Ascending aorta (tissue), 2 donors: ENCODE measurements around the gene CHCHD5. TPM values are rescaled to one million over a fixed set of nuclear protein-coding genes. Genes with fewer than 3 reads are reported as not detected.

Experiments used
- DNase-seq, 2 donors: peaks; one replicate each; pipeline ENCODE4 v3.0.0-alpha.2; 2019; ENCODE audit warnings: low spot score in 2 of 2
- H3K27ac ChIP-seq, 2 donors: fragments of 200-600 bp; sonication (generic); one replicate each; pipeline ENCODE4 v1.5.1; 2016 to 2017; ENCODE audit warnings: mild to moderate bottlenecking in 1 of 2
- H3K27me3 ChIP-seq: fragments of 200-600 bp; sonication (generic); one replicate; pipeline ENCODE4 v1.5.1; 2017
- H3K36me3 ChIP-seq, 2 donors: fragments of 200-600 bp; sonication (generic); one replicate each; pipeline ENCODE4 v1.5.1; 2016
- H3K4me1 ChIP-seq, 2 donors: fragments of 200-600 bp; sonication (generic); one replicate each; pipeline ENCODE4 v1.5.1; 2016 to 2017; ENCODE audit warnings: mild to moderate bottlenecking in 1 of 2
- H3K4me3 ChIP-seq, 2 donors: fragments of 200-600 bp; sonication (generic); one replicate each; pipeline ENCODE4 v1.5.1; 2016 to 2017; ENCODE audit warnings: mild to moderate bottlenecking in 1 of 2
- H3K9me3 ChIP-seq, 2 donors: fragments of 200-600 bp; sonication (generic); one replicate each; pipeline ENCODE4 v1.5.1; 2016
- CTCF ChIP-seq, 3 experiments: fragments of 200-600 bp in 2 of 3; fragments of 450-650 bp in 1 of 3; sonication (generic) in 2 of 3; IDR thresholded peaks; one replicate each; pipeline ENCODE4 v1.5.1; 2016 to 2019; ENCODE audit warnings: antibody characterized with exemption in 3 of 3, mild to moderate bottlenecking in 1 of 3, moderate library complexity in 1 of 3
- intact Hi-C: fragments of 100-400 bp; cut with DNase I; formaldehyde crosslinking; loops from one replicate; pipeline ENCODE4 v1.15.1; 2023
- total RNA-seq: library from RNA; depleted of rRNA; stranded (reverse); fragments of >200 nt; gene quantifications from one replicate; pipeline ENCODE4 v1.1.0, GENCODE V29; 2016

CHCHD5 gene
- total RNA-seq, 1 donor from 2014 or later = 26.5 TPM

GRCh38 chr2:112627060-112628040, 42.9 kb downstream of the CHCHD5 start:
- no peaks in the 10 kb centered on the region for H3K27me3 ChIP-seq
- TF ChIP-seq CTCF (IDR thresholded peaks at IDR 0.05) = no peak
- peak overlapping the region; percentile 5 to 37 for H3K4me3 ChIP-seq
- H3K9me3 ChIP-seq = no peaks in the 10 kb centered on the region
- H3K27ac ChIP-seq = peak overlapping the region; percentile 86 to 88
- H3K36me3 ChIP-seq = no peaks in the 10 kb centered on the region
- peaks cover 0 to 15% of the 10 kb centered on the region in 2 donors for H3K4me1 ChIP-seq
- DNase-seq = peak; percentile 21 to 89
- intact Hi-C loops = loop anchor here (1.0 to 5.0 kb wide), 4 partner anchors 18 to 99 kb away; partner anchors contain the start of genes CHCHD5 and SLC20A1

GRCh38 chr2:112629224-112629623, 44.8 kb downstream of the CHCHD5 start:
- Histone ChIP-seq H3K36me3 (no peaks in the 10 kb centered on the region), H3K4me1 (peaks cover 0 to 15% of the 10 kb centered on the region in 2 donors), H3K27me3 (no peaks in the 10 kb centered on the region), H3K27ac (no peak overlapping the region), H3K9me3 (no peaks in the 10 kb centered on the region), H3K4me3 (no peak overlapping the region)
- TF ChIP-seq CTCF (IDR thresholded peaks at IDR 0.05) = no peak
- intact Hi-C loops = loop anchor here (5.0 kb wide), 1 partner anchor 47 kb away; the partner anchor contains the start of gene CHCHD5
- no peak for DNase-seq

- no peaks in the 10 kb centered on the region for H3K27me3 ChIP-seq
- no peak for DNase-seq
- H3K4me3 ChIP-seq = no peak overlapping the region
- H3K9me3 ChIP-seq = no peaks in the 10 kb centered on the region
- no peaks in the 10 kb centered on the region for H3K36me3 ChIP-seq
- TF ChIP-seq CTCF (IDR thresholded peaks at IDR 0.05) = no peak
- intact Hi-C loops = loop anchor here (5.0 kb wide), 1 partner anchor 48 kb away; the partner anchor contains the start of gene CHCHD5
- H3K4me1 ChIP-seq = peaks cover 0 to 15% of the 10 kb centered on the region in 2 donors
- no peak overlapping the region for H3K27ac ChIP-seq
Observed at GRCh38 chr2:112629823-112630222, 45.4 kb downstream of the CHCHD5 start.

- H3K27ac ChIP-seq = no peak overlapping the region
- H3K36me3 ChIP-seq = no peaks in the 10 kb centered on the region
- H3K27me3 ChIP-seq = no peaks in the 10 kb centered on the region
- no peak overlapping the region for H3K4me3 ChIP-seq
- TF ChIP-seq CTCF (IDR thresholded peaks at IDR 0.05) = no peak
- peaks cover 0 to 15% of the 10 kb centered on the region in 2 donors for H3K4me1 ChIP-seq
- intact Hi-C loops = no loop called here
- DNase-seq = peak in 1 of 2 donors; percentile 21
- H3K9me3 ChIP-seq = no peaks in the 10 kb centered on the region
Observed at GRCh38 chr2:112630268-112630667, 45.9 kb downstream of the CHCHD5 start.

GRCh38 chr2:112633708-112634107, 49.3 kb downstream of the CHCHD5 start:
- no peak overlapping the region for H3K4me3 ChIP-seq
- H3K4me1 ChIP-seq = no peaks in the 10 kb centered on the region
- no peak for TF ChIP-seq CTCF (IDR thresholded peaks at IDR 0.05)
- H3K27me3 ChIP-seq = no peaks in the 10 kb centered on the region
- H3K27ac ChIP-seq = no peak overlapping the region
- intact Hi-C loops = no loop called here
- H3K9me3 ChIP-seq = no peaks in the 10 kb centered on the region
- DNase-seq = no peak
- no peaks in the 10 kb centered on the region for H3K36me3 ChIP-seq
